ENCODE data around the gene LMBRD2.

Gene LMBRD2

GRCh38 chr5:36160617-36161016 lies 8.9 kb upstream of the LMBRD2 start:
- no peak for DNase-seq (ENCODE audit: extremely low read depth, low read depth)
- no peak for TF ChIP-seq CTCF (IDR thresholded peaks at IDR 0.05; ENCODE audit: low read depth, low read length)

- TF ChIP-seq CTCF (IDR thresholded peaks at IDR 0.05; ENCODE audit: low read depth, low read length): no peak
- no peak for DNase-seq (ENCODE audit: extremely low read depth, low read depth)
Observed at GRCh38 chr5:36158144-36158543, 6.5 kb upstream of the LMBRD2 start.

- DNase-seq (ENCODE audit: extremely low read depth, low read depth): peak; percentile 32
- TF ChIP-seq CTCF (IDR thresholded peaks at IDR 0.05; ENCODE audit: low read depth, low read length): no peak
Observed at GRCh38 chr5:36156619-36157018, 4.9 kb upstream of the LMBRD2 start.

GRCh38 chr5:36156121-36156601 lies 4.5 kb upstream of the LMBRD2 start:
- no peak for DNase-seq (ENCODE audit: extremely low read depth, low read depth)

GRCh38 chr5:36155291-36155690 lies 3.6 kb upstream of the LMBRD2 start:
- no peak for TF ChIP-seq CTCF (IDR thresholded peaks at IDR 0.05; ENCODE audit: low read depth, low read length)
- DNase-seq (ENCODE audit: extremely low read depth, low read depth): no peak

More at GRCh38 chr5:36156121-36156601, 4.5 kb upstream of the LMBRD2 start:
- TF ChIP-seq CTCF (IDR thresholded peaks at IDR 0.05; ENCODE audit: low read depth, low read length): no peak

GRCh38 chr5:36153726-36154125 lies 2.0 kb upstream of the LMBRD2 start:
- no peak for DNase-seq (ENCODE audit: extremely low read depth, low read depth)
- TF ChIP-seq CTCF (IDR thresholded peaks at IDR 0.05; ENCODE audit: low read depth, low read length): no peak

- TF ChIP-seq CTCF (IDR thresholded peaks at IDR 0.05; ENCODE audit: low read depth, low read length): no peak
- DNase-seq (ENCODE audit: extremely low read depth, low read depth): no peak
Observed at GRCh38 chr5:36153298-36153677, 1.6 kb upstream of the LMBRD2 start.
